Glomerular visceral epithelial cell (primary cell): Measurements from ENCODE around the gene PRICKLE2.

Experiments used
- DNase-seq: peaks from one replicate; pipeline ENCODE4 v3.0.0-alpha.2; 2016; ENCODE audit errors: extremely low spot score

PRICKLE2 gene

GRCh38 chr3:64074895-64075679 lies 150.2 kb downstream of the PRICKLE2 start:
- no peak for DNase-seq

GRCh38 chr3:64074060-64074459 lies 151.2 kb downstream of the PRICKLE2 start:
- DNase-seq: no peak

- DNase-seq: no peak
Measured at GRCh38 chr3:64073158-64073761, 152.0 kb downstream of the PRICKLE2 start.

- DNase-seq: no peak
Measured at GRCh38 chr3:64072126-64072525, 153.1 kb downstream of the PRICKLE2 start.

- DNase-seq: no peak
Measured at GRCh38 chr3:64070704-64071103, 154.6 kb downstream of the PRICKLE2 start.

- no peak for DNase-seq
Measured at GRCh38 chr3:64067506-64068346, 157.5 kb downstream of the PRICKLE2 start.

GRCh38 chr3:64064804-64065203 lies 160.5 kb downstream of the PRICKLE2 start:
- DNase-seq: no peak

- DNase-seq: no peak
Measured at GRCh38 chr3:64063983-64064438, 161.3 kb downstream of the PRICKLE2 start.

GRCh38 chr3:64063207-64063982 lies 161.9 kb downstream of the PRICKLE2 start:
- DNase-seq: no peak

- DNase-seq: no peak
Measured at GRCh38 chr3:64061628-64062027, 163.6 kb downstream of the PRICKLE2 start.

- no peak for DNase-seq
Measured at GRCh38 chr3:64059484-64060175, 165.6 kb downstream of the PRICKLE2 start.

- DNase-seq: no peak
Measured at GRCh38 chr3:64058566-64058965, 166.7 kb downstream of the PRICKLE2 start.

- no peak for DNase-seq
Measured at GRCh38 chr3:64057231-64057630, 168.0 kb downstream of the PRICKLE2 start.

- peak; percentile 44 for DNase-seq
Measured at GRCh38 chr3:64056606-64057180, 168.6 kb downstream of the PRICKLE2 start.

GRCh38 chr3:64055076-64055475 lies 170.2 kb downstream of the PRICKLE2 start:
- DNase-seq: no peak

GRCh38 chr3:64054488-64054887 lies 170.8 kb downstream of the PRICKLE2 start:
- no peak for DNase-seq

- DNase-seq: no peak
Measured at GRCh38 chr3:64053581-64053980, 171.7 kb downstream of the PRICKLE2 start.

GRCh38 chr3:64053117-64053516 lies 172.1 kb downstream of the PRICKLE2 start:
- DNase-seq: no peak

GRCh38 chr3:64049832-64050231 lies 175.4 kb downstream of the PRICKLE2 start:
- DNase-seq: no peak

GRCh38 chr3:64049136-64049535 lies 176.1 kb downstream of the PRICKLE2 start:
- DNase-seq: peak; percentile 64

- peak; percentile 2 for DNase-seq
Measured at GRCh38 chr3:64048631-64049061, 176.6 kb downstream of the PRICKLE2 start.
